HG03460 (cell line): Measurements from ENCODE around the gene RGP1.
A peak's percentile ranks its signal among the peaks of the same experiment; 100 is the strongest.

ENCODE experiments used
- ATAC-seq: cut with Tn5 transposase; IDR thresholded peaks from one replicate; pipeline ENCODE4 v1.9.1; 2021; ENCODE audit not compliant: unreplicated experiment

Gene RGP1

GRCh38 chr9:35748858-35749514 is at the start of gene RGP1, which contains the start of gene GBA2:
TSS of gene RGP1 (plus strand) at chr9:35749287. CDS start at chr9:35749756, 469 bp downstream.
TSS of gene GBA2 (minus strand) at chr9:35749228. CDS start at chr9:35748704, 524 bp downstream.
- ATAC-seq: peak; percentile 76

GRCh38 chr9:35700031-35700430 is 49.1 kb upstream of the RGP1 start:
- ATAC-seq: no peak

GRCh38 chr9:35700942-35701341 is 48.1 kb upstream of the RGP1 start:
- no peak for ATAC-seq

GRCh38 chr9:35702696-35703095 is 46.4 kb upstream of the RGP1 start:
- no peak for ATAC-seq

GRCh38 chr9:35703906-35704672 is 45.0 kb upstream of the RGP1 start:
- ATAC-seq: no peak

GRCh38 chr9:35705372-35705771 is 43.7 kb upstream of the RGP1 start:
- ATAC-seq: no peak

GRCh38 chr9:35705836-35706430 is 43.2 kb upstream of the RGP1 start:
- no peak for ATAC-seq

- no peak for ATAC-seq
These were observed 42.1 kb upstream of the RGP1 start for GRCh38 chr9:35706951-35707350.

- ATAC-seq: no peak
These were observed 40.9 kb upstream of the RGP1 start for GRCh38 chr9:35708146-35708545.

- no peak for ATAC-seq
These were observed 38.1 kb upstream of the RGP1 start for GRCh38 chr9:35710818-35711500.

- ATAC-seq: peak; percentile 50
These were observed 37.3 kb upstream of the RGP1 start for GRCh38 chr9:35711501-35712428.

GRCh38 chr9:35712762-35713400 is 36.2 kb upstream of the RGP1 start:
- no peak for ATAC-seq

- ATAC-seq: no peak
These were observed 35.5 kb upstream of the RGP1 start for GRCh38 chr9:35713578-35713977.

- ATAC-seq: no peak
These were observed 35.0 kb upstream of the RGP1 start for GRCh38 chr9:35714123-35714522.

GRCh38 chr9:35714579-35715252 is 34.4 kb upstream of the RGP1 start:
- no peak for ATAC-seq

GRCh38 chr9:35716230-35716629 is 32.9 kb upstream of the RGP1 start:
- ATAC-seq: no peak

- ATAC-seq: no peak
These were observed 31.8 kb upstream of the RGP1 start for GRCh38 chr9:35717132-35717870.

GRCh38 chr9:35718721-35719511 is 30.2 kb upstream of the RGP1 start:
- ATAC-seq: no peak
